GM12892 (cell line): ENCODE data around the gene WDR49.

Experiments
- POLR2A ChIP-seq: IDR thresholded peaks from 2 replicates; pipeline ENCODE4 v1.6.1; 2011; ENCODE audit warnings: low read depth, low read length, control low read depth
- POLR2AphosphoS5 ChIP-seq: IDR thresholded peaks from 2 replicates; pipeline ENCODE4 v1.6.1; 2011; ENCODE audit warnings: low read depth, low read length, control low read depth

DNA sequence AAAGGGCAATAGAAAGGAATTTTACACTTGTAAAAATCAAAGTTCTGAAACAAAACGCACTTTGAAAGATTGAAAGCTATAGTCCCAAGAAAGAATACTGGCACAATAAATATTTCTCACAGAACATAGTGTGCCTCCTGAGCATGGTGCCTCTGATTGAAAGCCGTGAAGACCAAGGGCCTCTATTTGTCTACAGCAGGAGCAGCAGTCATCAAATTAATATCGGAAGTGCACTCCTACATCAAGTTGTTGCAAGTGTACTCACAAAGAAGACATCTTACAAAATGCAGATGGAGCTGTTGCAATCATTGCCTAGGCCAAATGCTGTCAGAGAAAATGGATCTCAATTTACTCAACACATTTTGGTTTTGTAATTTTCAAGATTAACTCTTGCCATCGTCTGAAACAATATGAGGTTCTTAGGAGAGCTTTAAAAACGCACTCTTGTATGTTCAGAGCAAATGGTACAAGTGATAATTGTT, 9.2 kb upstream of the WDR49 start:
- no peak for TF ChIP-seq POLR2A
- TF ChIP-seq POLR2AphosphoS5: no peak
